Nephron (organoid): ENCODE data around the gene PANX3.

Experiments
- H3K27ac Mint-ChIP-seq, 3 experiments: 2 replicates each; pipeline ENCODE4 v1.8.0; 2020; ENCODE audit warnings: mixed read lengths in 3 of 3, mild to moderate bottlenecking in 2 of 3, moderate library complexity in 1 of 3
- H3K27me3 Mint-ChIP-seq: 2 replicates; pipeline ENCODE4 v1.8.0; 2021; ENCODE audit warnings: low read depth, mild to moderate bottlenecking, moderate library complexity, mixed read lengths
- H3K36me3 Mint-ChIP-seq: 2 replicates; pipeline ENCODE4 v1.8.0; 2020; ENCODE audit warnings: low read depth, mixed read lengths
- H3K4me1 Mint-ChIP-seq: 2 replicates; pipeline ENCODE4 v1.8.0; 2020; ENCODE audit warnings: mixed read lengths
- H3K4me3 Mint-ChIP-seq, 3 experiments: 2 replicates each; pipeline ENCODE4 v1.8.0; 2020; ENCODE audit warnings: mild to moderate bottlenecking in 3 of 3, mixed read lengths in 3 of 3, moderate library complexity in 2 of 3
- H3K9me3 Mint-ChIP-seq: 2 replicates; pipeline ENCODE4 v1.8.0; 2020; ENCODE audit warnings: mixed read lengths
- CTCF ChIP-seq, 3 experiments: fragments of 200-600 bp; sonication (generic); IDR thresholded peaks; one replicate each; pipeline ENCODE4 v1.5.0; 2021; ENCODE audit warnings: antibody characterized with exemption in 3 of 3; ENCODE audit not compliant: unreplicated experiment in 3 of 3

Gene PANX3

GRCh38 chr11:124656774-124657630 is 45.8 kb downstream of the PANX3 start:
- H3K27me3 Mint-ChIP-seq: peaks cover 19% of the 10 kb centered on the region
- no peak for TF ChIP-seq CTCF (IDR thresholded peaks at IDR 0.05; ENCODE audit: unreplicated experiment in 3 of 3)
- no peaks in the 10 kb centered on the region for H3K9me3 Mint-ChIP-seq
- H3K36me3 Mint-ChIP-seq: peaks cover 3% of the 10 kb centered on the region
- peak overlapping the region in 1 of 3 experiments; percentile 16 for H3K27ac Mint-ChIP-seq
- H3K4me3 Mint-ChIP-seq: no peak overlapping the region
- H3K4me1 Mint-ChIP-seq: peaks cover 14% of the 10 kb centered on the region

- H3K4me1 Mint-ChIP-seq: peaks cover 14% of the 10 kb centered on the region
- H3K27me3 Mint-ChIP-seq: peaks cover 18% of the 10 kb centered on the region
- peaks cover 3% of the 10 kb centered on the region for H3K36me3 Mint-ChIP-seq
- H3K9me3 Mint-ChIP-seq: no peaks in the 10 kb centered on the region
- H3K27ac Mint-ChIP-seq: peak overlapping the region in 1 of 3 experiments; percentile 16
- H3K4me3 Mint-ChIP-seq: no peak overlapping the region
- TF ChIP-seq CTCF (IDR thresholded peaks at IDR 0.05; ENCODE audit: unreplicated experiment in 3 of 3): no peak
These were observed 46.7 kb downstream of the PANX3 start for GRCh38 chr11:124657904-124658303.

- no peak for TF ChIP-seq CTCF (IDR thresholded peaks at IDR 0.05; ENCODE audit: unreplicated experiment in 3 of 3)
- H3K9me3 Mint-ChIP-seq: no peaks in the 10 kb centered on the region
- H3K27me3 Mint-ChIP-seq: peaks cover 13% of the 10 kb centered on the region
- H3K4me3 Mint-ChIP-seq: no peak overlapping the region
- H3K4me1 Mint-ChIP-seq: peaks cover 14% of the 10 kb centered on the region
- peaks cover 3% of the 10 kb centered on the region for H3K36me3 Mint-ChIP-seq
- H3K27ac Mint-ChIP-seq: no peak overlapping the region
These were observed 47.3 kb downstream of the PANX3 start for GRCh38 chr11:124658501-124658900.

GRCh38 chr11:124658986-124659385 is 47.8 kb downstream of the PANX3 start:
- Mint-ChIP-seq H3K36me3 (peaks cover 3% of the 10 kb centered on the region), H3K4me3 (no peak overlapping the region)

GRCh38 chr11:124661553-124661952 is 50.3 kb downstream of the PANX3 start:
- H3K4me1 Mint-ChIP-seq: peaks cover 14% of the 10 kb centered on the region

More at GRCh38 chr11:124658986-124659385, 47.8 kb downstream of the PANX3 start:
- TF ChIP-seq CTCF (IDR thresholded peaks at IDR 0.05; ENCODE audit: unreplicated experiment in 3 of 3): no peak
- H3K4me1 Mint-ChIP-seq: peaks cover 14% of the 10 kb centered on the region
- H3K27me3 Mint-ChIP-seq: peaks cover 9% of the 10 kb centered on the region
- no peaks in the 10 kb centered on the region for H3K9me3 Mint-ChIP-seq
- no peak overlapping the region for H3K27ac Mint-ChIP-seq

More at GRCh38 chr11:124661553-124661952, 50.3 kb downstream of the PANX3 start:
- peaks cover 7% of the 10 kb centered on the region for H3K36me3 Mint-ChIP-seq
- TF ChIP-seq CTCF (IDR thresholded peaks at IDR 0.05; ENCODE audit: unreplicated experiment in 3 of 3): no peak
- no peaks in the 10 kb centered on the region for H3K9me3 Mint-ChIP-seq
- no peak overlapping the region for H3K4me3 Mint-ChIP-seq
- no peak overlapping the region for H3K27ac Mint-ChIP-seq
- peaks cover 9% of the 10 kb centered on the region for H3K27me3 Mint-ChIP-seq
